ENCODE results near the gene SHTN1. TPM values are rescaled to one million over a fixed set of nuclear protein-coding genes. Genes with fewer than 3 reads are reported as not detected.

SHTN1 gene
- total RNA-seq, 6 experiments from 2014 or later: 28.5 to 42.9 (median 31.7) TPM

GRCh38 chr10:117007080-117007479 lies 2.1 kb upstream of the SHTN1 start:
- TF ChIP-seq POLR2A (IDR thresholded peaks at IDR 0.05): no peak
- TF ChIP-seq CTCF (IDR thresholded peaks at IDR 0.05): no peak
- Histone ChIP-seq H3K4me3 (peak overlapping the region in 1 of 3 donors; percentile 77), H3K36me3 (no peaks in the 10 kb centered on the region), H3K4me1 (peaks cover 0 to 35% (median 4%) of the 10 kb centered on the region in 4 donors), H3K9me3 (no peaks in the 10 kb centered on the region), H3K27ac (peak overlapping the region in 1 of 3 donors; percentile 94), H3K27me3 (no peaks in the 10 kb centered on the region)
- DNase-seq: no peak
- 78% methylated on average over 3 of the region's 3 CpGs for whole genome bisulfite sequencing (ENCODE audit: insufficient coverage, low coverage, low lambda C conversion rate, missing lambda C conversion rate)
- no peak for ATAC-seq
- intact Hi-C loops (cut with DNase I): no loop called here

DNA sequence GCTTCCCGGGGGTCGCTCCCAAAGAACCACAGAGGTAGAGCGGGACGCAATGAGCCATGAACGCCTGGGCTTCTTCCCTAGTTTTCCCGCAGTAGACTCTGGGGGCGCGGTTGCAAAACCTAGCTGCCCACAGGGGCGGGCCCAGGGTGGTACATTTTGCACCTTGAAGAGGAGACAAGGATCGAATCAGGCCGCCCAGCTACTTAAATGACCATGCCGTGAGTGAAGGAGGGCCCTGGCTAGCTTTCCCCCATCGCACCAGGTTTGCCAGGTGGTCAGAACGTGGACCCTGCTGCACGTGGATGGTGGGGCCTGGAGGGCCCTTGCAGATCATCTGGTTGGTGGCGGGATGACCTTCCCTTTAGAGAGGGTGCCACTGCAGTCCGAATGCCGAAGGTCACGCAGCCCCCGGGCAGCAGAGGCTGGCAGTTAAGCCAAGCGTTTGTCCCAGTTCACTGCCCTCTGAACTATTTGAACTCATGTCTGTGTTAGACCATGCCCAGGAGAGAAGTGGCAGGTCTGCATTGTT lies 604 bp upstream of the SHTN1 start:
- TF ChIP-seq CTCF (IDR thresholded peaks at IDR 0.05) (no peak), POLR2A (IDR thresholded peaks at IDR 0.05) (no peak)
- H3K4me3 ChIP-seq: peak overlapping the region; percentile 74 to 77 (median 77)
- peak overlapping the region; percentile 92 to 96 (median 94) for H3K27ac ChIP-seq
- H3K36me3 ChIP-seq: no peaks in the 10 kb centered on the region
- H3K9me3 ChIP-seq: no peaks in the 10 kb centered on the region
- DNase-seq: peak; percentile 72 to 90 (median 89)
- intact Hi-C loops (cut with DNase I): no loop called here
- peaks cover 0 to 45% (median 4%) of the 10 kb centered on the region in 4 donors for H3K4me1 ChIP-seq
- WGBS (ENCODE audit: insufficient coverage, low coverage, low lambda C conversion rate, missing lambda C conversion rate): 17% methylated on average over 3 of the region's 21 CpGs
- H3K27me3 ChIP-seq: no peaks in the 10 kb centered on the region
- ATAC-seq: peak; percentile 63 to 79 (median 70)

GRCh38 chr10:117004227-117005025 lies 561 bp downstream of the SHTN1 start:
- ATAC-seq: peak; percentile 69 to 76 (median 70)

DNA sequence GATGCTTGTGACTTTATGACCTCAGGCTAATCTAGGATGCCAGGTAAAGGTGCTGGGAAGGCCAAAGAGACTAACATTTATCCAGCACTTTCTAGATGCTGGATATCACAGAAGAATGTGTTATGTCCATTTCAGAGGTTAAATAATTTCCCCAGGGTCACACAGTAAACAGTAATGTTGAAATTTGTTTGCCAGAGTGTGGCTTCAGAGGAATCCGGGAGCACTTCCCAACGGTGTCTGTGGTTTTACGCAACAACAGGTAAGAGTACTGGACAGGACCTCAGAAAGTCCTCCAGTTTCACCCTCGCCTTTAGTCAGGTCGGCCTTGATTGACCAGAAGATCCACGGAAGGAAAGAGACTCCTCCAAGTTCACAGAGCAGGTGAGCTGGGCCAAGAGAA lies 1.7 kb downstream of the SHTN1 start:
- ATAC-seq (peak; percentile 35 to 68 (median 52)), DNase-seq (peak; percentile 44 to 84 (median 66))
- peak overlapping the region; percentile 92 to 96 (median 94) for H3K27ac ChIP-seq
- no peaks in the 10 kb centered on the region for H3K27me3 ChIP-seq
- WGBS (ENCODE audit: insufficient coverage, low coverage, low lambda C conversion rate, missing lambda C conversion rate): 25% methylated on average over 6 of the region's 6 CpGs
- H3K4me3 ChIP-seq: peak overlapping the region in 2 of 3 donors; percentile 77
- H3K4me1 ChIP-seq: peaks cover 0 to 45% (median 4%) of the 10 kb centered on the region in 4 donors
- no peaks in the 10 kb centered on the region for H3K36me3 ChIP-seq
- H3K9me3 ChIP-seq: no peaks in the 10 kb centered on the region
- no peak for TF ChIP-seq CTCF (IDR thresholded peaks at IDR 0.05)
- TF ChIP-seq POLR2A (IDR thresholded peaks at IDR 0.05): no peak
- intact Hi-C loops (cut with DNase I): no loop called here

More at GRCh38 chr10:117004227-117005025, 561 bp downstream of the SHTN1 start:
- 1% methylated on average over 11 of the region's 47 CpGs for WGBS (ENCODE audit: insufficient coverage, low coverage, low lambda C conversion rate, missing lambda C conversion rate)
- TF ChIP-seq POLR2A (IDR thresholded peaks at IDR 0.05) (no peak), CTCF (IDR thresholded peaks at IDR 0.05) (no peak)
- intact Hi-C loops (cut with DNase I): no loop called here
- Histone ChIP-seq H3K27me3 (no peaks in the 10 kb centered on the region), H3K36me3 (no peaks in the 10 kb centered on the region), H3K4me1 (peaks cover 0 to 45% (median 4%) of the 10 kb centered on the region in 4 donors), H3K4me3 (peak overlapping the region; percentile 74 to 77 (median 77)), H3K27ac (peak overlapping the region; percentile 92 to 96 (median 94)), H3K9me3 (no peaks in the 10 kb centered on the region)
- DNase-seq: peak; percentile 76 to 87 (median 86)

Measured in right lobe of liver (tissue), 6 donors.